ENCODE measurements around the gene ANAPC7. TPM values are rescaled to one million over a fixed set of nuclear protein-coding genes. Genes with fewer than 3 reads are reported as not detected.

ANAPC7 gene
- total and polyA plus RNA-seq, 2 of the 13 experiments (the other 11 are each of a cell fraction or from before 2014, with no cell fraction given), result 40.0 to 69.1 TPM

- TF ChIP-seq AHDC1 (CRISPR knock-in tag; IDR thresholded peaks at IDR 0.05; ENCODE audit: borderline replicate concordance) (no peak), HNF1B (CRISPR knock-in tag; IDR thresholded peaks at IDR 0.05) (no peak), ZNF224 (CRISPR knock-in tag; IDR thresholded peaks at IDR 0.05) (no peak), FOXP4 (CRISPR knock-in tag; IDR thresholded peaks at IDR 0.05) (no peak)
Observed at GRCh38 chr12:110379631-110380030, 23.9 kb downstream of the ANAPC7 start (continued).

All from HepG2 (cell line).